Neural cell (in vitro differentiated cells): ENCODE data around the gene DTNBP1. TPM values are rescaled to one million over a fixed set of nuclear protein-coding genes. Genes with fewer than 3 reads are reported as not detected.

ENCODE experiments used
- H2AFZ ChIP-seq: fragments of 200-600, 300-800 bp; sonication (generic), shearing (Covaris generic); 2 replicates; pipeline ENCODE4 v1.6.0; 2014; ENCODE audit warnings: low read depth, mild to moderate bottlenecking, antibody characterized with exemption, low read length, moderate library complexity
- H3F3A ChIP-seq: fragments of 200-600 bp; shearing (Covaris generic); 2 replicates; pipeline ENCODE4 v1.6.1; 2016; ENCODE audit warnings: mild to moderate bottlenecking, moderate library complexity, mixed read lengths, antibody characterized with exemption, low read length; ENCODE audit not compliant: insufficient read depth, poor library complexity, severe bottlenecking
- H3K27ac ChIP-seq: fragments of 200-600, 300-800 bp; sonication (generic), shearing (Covaris generic); 2 replicates; pipeline ENCODE4 v1.5.1; 2014; ENCODE audit warnings: mild to moderate bottlenecking, low read length, moderate library complexity
- H3K27me3 ChIP-seq: fragments of 300-800, 200-600 bp; sonication (generic), shearing (Covaris generic); 2 replicates; pipeline ENCODE4 v1.6.0; 2014; ENCODE audit warnings: mild to moderate bottlenecking, low read depth, low read length, moderate library complexity; ENCODE audit not compliant: insufficient read depth
- H3K36me3 ChIP-seq: fragments of 300-800, 200-600 bp; sonication (generic), shearing (Covaris generic); 2 replicates; pipeline ENCODE4 v1.5.1; 2014; ENCODE audit warnings: mild to moderate bottlenecking, antibody characterized with exemption, low read length, moderate library complexity; ENCODE audit not compliant: insufficient read depth
- H3K4me2 ChIP-seq: fragments of 300-800, 200-600 bp; sonication (generic), shearing (Covaris generic); 2 replicates; pipeline ENCODE4 v1.6.0; 2014; ENCODE audit warnings: mild to moderate bottlenecking, low read length
- H3K4me3 ChIP-seq: fragments of 300-800, 200-600 bp; sonication (generic), shearing (Covaris generic); 2 replicates; pipeline ENCODE4 v1.5.1; 2014; ENCODE audit warnings: mild to moderate bottlenecking, low read length, moderate library complexity
- H3K79me2 ChIP-seq: fragments of 200-600 bp; shearing (Covaris generic); replicated peaks from 2 replicates; pipeline ENCODE4 v1.6.0; 2014; ENCODE audit warnings: mild to moderate bottlenecking, low read length, moderate library complexity; ENCODE audit not compliant: insufficient read depth
- H3K9ac ChIP-seq: fragments of 300-800, 200-600 bp; sonication (generic), shearing (Covaris generic); 2 replicates; pipeline ENCODE4 v1.6.1; 2016; ENCODE audit warnings: mild to moderate bottlenecking, low read length, mixed read lengths
- H3K9me2 ChIP-seq: fragments of 200-600 bp; shearing (Covaris generic); 2 replicates; pipeline ENCODE4 v1.6.1; 2016; ENCODE audit warnings: mild to moderate bottlenecking, low read length, mixed read lengths; ENCODE audit not compliant: insufficient read depth
- H3K9me3 ChIP-seq: fragments of 200-600, 300-800 bp; sonication (generic), shearing (Covaris generic); 2 replicates; pipeline ENCODE4 v1.6.1; 2016; ENCODE audit warnings: mild to moderate bottlenecking, mixed run types, low read length, moderate library complexity, mixed read lengths
- H4K20me1 ChIP-seq: fragments of 200-600 bp; shearing (Covaris generic); 2 replicates; pipeline ENCODE4 v1.6.1; 2016; ENCODE audit warnings: mild to moderate bottlenecking, mixed run types; ENCODE audit not compliant: insufficient read depth
- CTCF ChIP-seq: fragments of 450-650 bp; IDR thresholded peaks from 2 replicates; pipeline ENCODE4 v1.5.1; 2014; ENCODE audit warnings: antibody characterized with exemption, mild to moderate bottlenecking, moderate library complexity; ENCODE audit not compliant: poor library complexity, severe bottlenecking
- EP300 ChIP-seq: fragments of 450-650 bp; conservative IDR thresholded peaks from 2 replicates; pipeline ENCODE4 v1.6.1; 2014; ENCODE audit warnings: antibody characterized with exemption, mild to moderate bottlenecking, moderate library complexity; ENCODE audit not compliant: poor library complexity, severe bottlenecking
- MXI1 ChIP-seq: fragments of 450-650 bp; conservative IDR thresholded peaks from 2 replicates; pipeline ENCODE4 v1.6.1; 2014; ENCODE audit warnings: antibody characterized with exemption, mild to moderate bottlenecking; ENCODE audit not compliant: poor library complexity, severe bottlenecking
- POLR2AphosphoS5 ChIP-seq: IDR thresholded peaks from 2 replicates; pipeline ENCODE4 v1.6.1; 2012
- REST ChIP-seq: IDR thresholded peaks from 2 replicates; pipeline ENCODE4 v1.6.1; 2012; ENCODE audit warnings: borderline replicate concordance
- SMC3 ChIP-seq: fragments of 450-650 bp; conservative IDR thresholded peaks from 2 replicates; pipeline ENCODE4 v1.6.1; 2014; ENCODE audit warnings: antibody characterized with exemption, mild to moderate bottlenecking, moderate library complexity; ENCODE audit not compliant: poor library complexity
- TAF1 ChIP-seq: IDR thresholded peaks from 2 replicates; pipeline ENCODE4 v1.6.1; 2012; ENCODE audit warnings: low read depth
- polyA plus RNA-seq: library from polyadenylated mRNA; depleted of rRNA; stranded (reverse); fragments of >200 nt; gene quantifications from 2 replicates; pipeline ENCODE4 v1.2.3, GENCODE V29; 2014

The DTNBP1 gene
- polyA plus RNA-seq, 1 donor from 2014 or later: 22.6 TPM

GRCh38 chr6:15555101-15556038, 107.5 kb downstream of the DTNBP1 start:
- H3F3A ChIP-seq: no peaks in the 10 kb centered on the region
- no peak overlapping the region for H3K9ac ChIP-seq
- no peak overlapping the region for H3K4me2 ChIP-seq
- H3K79me2 ChIP-seq: no peaks in the 10 kb centered on the region
- no peak for TF ChIP-seq SMC3
- no peak for TF ChIP-seq POLR2AphosphoS5
- TF ChIP-seq CTCF: no peak
- no peak overlapping the region for H3K27ac ChIP-seq
- no peaks in the 10 kb centered on the region for H3K36me3 ChIP-seq
- no peaks in the 10 kb centered on the region for H4K20me1 ChIP-seq
- no peaks in the 10 kb centered on the region for H3K9me2 ChIP-seq
- H3K4me3 ChIP-seq: no peak overlapping the region
- no peak overlapping the region for H2AFZ ChIP-seq
- H3K9me3 ChIP-seq: no peaks in the 10 kb centered on the region
- H3K27me3 ChIP-seq: no peaks in the 10 kb centered on the region

- H3K9ac ChIP-seq: no peak overlapping the region
- H3K79me2 ChIP-seq: no peaks in the 10 kb centered on the region
- no peak overlapping the region for H3K4me3 ChIP-seq
- H3K27me3 ChIP-seq: no peaks in the 10 kb centered on the region
- H3K27ac ChIP-seq: no peak overlapping the region
- H3F3A ChIP-seq: no peaks in the 10 kb centered on the region
- TF ChIP-seq EP300: no peak
- TF ChIP-seq SMC3: no peak
- no peak overlapping the region for H2AFZ ChIP-seq
- no peaks in the 10 kb centered on the region for H3K9me3 ChIP-seq
- no peaks in the 10 kb centered on the region for H4K20me1 ChIP-seq
- no peak overlapping the region for H3K4me2 ChIP-seq
- no peaks in the 10 kb centered on the region for H3K36me3 ChIP-seq
- H3K9me2 ChIP-seq: no peaks in the 10 kb centered on the region
Observed at GRCh38 chr6:15554728-15555100, 108.1 kb downstream of the DTNBP1 start.

GRCh38 chr6:15553736-15554294, 109.0 kb downstream of the DTNBP1 start:
- no peaks in the 10 kb centered on the region for H3K79me2 ChIP-seq
- no peaks in the 10 kb centered on the region for H3F3A ChIP-seq

More at GRCh38 chr6:15553736-15554294, 109.0 kb downstream of the DTNBP1 start:
- TF ChIP-seq CTCF: no peak
- TF ChIP-seq SMC3: no peak
- no peak for TF ChIP-seq TAF1
- TF ChIP-seq REST: no peak
- no peak for TF ChIP-seq MXI1
- no peak overlapping the region for H3K4me2 ChIP-seq
- no peaks in the 10 kb centered on the region for H3K9me2 ChIP-seq
- H4K20me1 ChIP-seq: no peaks in the 10 kb centered on the region
- no peaks in the 10 kb centered on the region for H3K9me3 ChIP-seq
- H3K9ac ChIP-seq: no peak overlapping the region
- no peak overlapping the region for H2AFZ ChIP-seq
- no peaks in the 10 kb centered on the region for H3K27me3 ChIP-seq
- no peak overlapping the region for H3K4me3 ChIP-seq
- H3K36me3 ChIP-seq: no peaks in the 10 kb centered on the region
- H3K27ac ChIP-seq: no peak overlapping the region
